Measurements from ENCODE around the gene MORC1.
A peak's percentile ranks its signal among the peaks of the same experiment; 100 is the strongest.
"Not testable (repeated sequence)": the region's sequence is repeated elsewhere in the genome, so short reads cannot be mapped to it uniquely, and the experiment has no call there.

MORC1 gene

GRCh38 chr3:109089265-109089664 is 28.7 kb downstream of the MORC1 start:
- TF ChIP-seq EZH2 (optimal IDR thresholded peaks at IDR 0.05; ENCODE audit: low read depth, low read length) (no peak), CTCF (IDR thresholded peaks at IDR 0.05; ENCODE audit: low read length) (no peak), EZH2phosphoT487 (IDR thresholded peaks at IDR 0.05; ENCODE audit: low read length) (no peak)
- Histone ChIP-seq H3K9me3 (replicated peaks; ENCODE audit: insufficient read depth, low read length) (no peaks in the 10 kb centered on the region), H3F3A (ENCODE audit: insufficient read depth, low read length) (no peaks in the 10 kb centered on the region), H3K79me2 (ENCODE audit: low read length) (no peaks in the 10 kb centered on the region), H3K9ac (ENCODE audit: low read length) (no peak overlapping the region), H3K36me3 (replicated peaks; ENCODE audit: insufficient read depth, low read length) (no peaks in the 10 kb centered on the region), H3K4me2 (ENCODE audit: low read depth, low read length) (no peak overlapping the region), H3K27ac (ENCODE audit: low read length) (no peak overlapping the region), H4K20me1 (ENCODE audit: insufficient read depth, low read length) (no peaks in the 10 kb centered on the region), H3K4me1 (ENCODE audit: low read length) (no peaks in the 10 kb centered on the region), H2AFZ (ENCODE audit: low read length) (no peak overlapping the region), H3K27me3 (replicated peaks; ENCODE audit: insufficient read depth, low read length) (no peaks in the 10 kb centered on the region), H3K4me3 (ENCODE audit: low read length) (no peak overlapping the region), H3K9me2 (replicated peaks; ENCODE audit: insufficient read depth, low read length) (no peaks in the 10 kb centered on the region)
- no peak for DNase-seq

DNA sequence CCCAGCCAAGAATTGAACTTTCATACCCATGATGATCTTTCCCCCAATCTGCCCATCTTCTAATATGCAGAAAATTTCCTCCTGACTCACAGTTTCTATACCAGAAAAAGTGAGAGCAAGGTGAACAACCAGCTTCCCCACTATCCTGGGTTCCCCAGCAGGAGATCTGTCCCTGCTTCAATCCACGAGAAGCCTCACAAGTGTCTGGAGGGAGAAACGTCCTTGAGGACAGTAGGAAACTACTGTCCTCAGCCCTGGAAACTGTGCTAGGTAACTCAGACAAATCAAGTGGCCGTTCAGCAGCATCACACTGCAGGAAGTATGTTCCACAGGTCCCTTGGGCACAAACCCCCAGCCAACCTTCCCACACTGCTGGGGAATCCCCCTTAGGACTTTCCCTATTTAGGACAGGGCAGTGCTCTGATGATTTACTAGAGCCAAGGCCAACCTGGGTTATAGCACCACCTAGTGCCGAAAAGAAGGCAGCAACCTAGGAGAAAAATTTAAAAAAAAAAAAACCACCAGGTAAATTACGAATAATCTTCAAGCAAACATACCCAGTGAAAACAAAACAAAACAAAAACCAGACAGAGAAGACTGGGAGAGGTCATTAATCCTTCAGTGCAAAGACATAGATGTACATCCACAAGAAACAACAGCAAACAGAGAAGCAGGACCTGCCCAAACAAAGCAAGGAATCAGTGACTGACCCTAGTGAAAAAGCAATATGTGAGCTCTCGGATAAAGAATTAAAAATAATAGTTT is 36.0 kb downstream of the MORC1 start:
- H2AFZ ChIP-seq (ENCODE audit: low read length): peak overlapping the region; percentile 31
- no peaks in the 10 kb centered on the region for H3F3A ChIP-seq (ENCODE audit: insufficient read depth, low read length)
- TF ChIP-seq CTCF (IDR thresholded peaks at IDR 0.05; ENCODE audit: low read length) (peak; percentile 87), EZH2phosphoT487 (IDR thresholded peaks at IDR 0.05; ENCODE audit: low read length) (no peak)
- H3K9me2 ChIP-seq (replicated peaks; ENCODE audit: insufficient read depth, low read length): no peaks in the 10 kb centered on the region
- H3K27me3 ChIP-seq (replicated peaks; ENCODE audit: insufficient read depth, low read length): no peaks in the 10 kb centered on the region
- no peaks in the 10 kb centered on the region for H3K36me3 ChIP-seq (replicated peaks; ENCODE audit: insufficient read depth, low read length)
- H3K4me3 ChIP-seq (ENCODE audit: low read length): peak overlapping the region; percentile 18; the same call in 1 of the 2 replicates
- DNase-seq: peak; percentile 76
- H3K9ac ChIP-seq (ENCODE audit: low read length): peak overlapping the region; percentile 5; the same call in 1 of the 2 replicates
- H3K9me3 ChIP-seq (replicated peaks; ENCODE audit: insufficient read depth, low read length): no peaks in the 10 kb centered on the region
- peaks cover 9% of the 10 kb centered on the region for H3K4me1 ChIP-seq (ENCODE audit: low read length)
- peak overlapping the region; percentile 7; the same call in 1 of the 2 replicates for H3K27ac ChIP-seq (ENCODE audit: low read length)
- H3K4me2 ChIP-seq (ENCODE audit: low read depth, low read length): peak overlapping the region; percentile 53
- no peaks in the 10 kb centered on the region for H3K79me2 ChIP-seq (ENCODE audit: low read length)
- no peaks in the 10 kb centered on the region for H4K20me1 ChIP-seq (ENCODE audit: insufficient read depth, low read length)

- H3K79me2 ChIP-seq (ENCODE audit: low read length); H3K4me3 ChIP-seq (ENCODE audit: low read length); H3K4me1 ChIP-seq (ENCODE audit: low read length); H3K9ac ChIP-seq (ENCODE audit: low read length); H3K27me3 ChIP-seq (replicated peaks; ENCODE audit: insufficient read depth, low read length); H3K4me2 ChIP-seq (ENCODE audit: low read depth, low read length); DNase-seq; H4K20me1 ChIP-seq (ENCODE audit: insufficient read depth, low read length); H3K9me2 ChIP-seq (replicated peaks; ENCODE audit: insufficient read depth, low read length); H2AFZ ChIP-seq (ENCODE audit: low read length); H3F3A ChIP-seq (ENCODE audit: insufficient read depth, low read length); H3K36me3 ChIP-seq (replicated peaks; ENCODE audit: insufficient read depth, low read length); H3K9me3 ChIP-seq (replicated peaks; ENCODE audit: insufficient read depth, low read length); H3K27ac ChIP-seq (ENCODE audit: low read length): not testable (repeated sequence)
Observed at GRCh38 chr3:109080090-109080489, 37.8 kb downstream of the MORC1 start.

GRCh38 chr3:109073116-109073515 is 44.8 kb downstream of the MORC1 start:
- Histone ChIP-seq H3K9ac (ENCODE audit: low read length) (peak overlapping the region; percentile 82), H3K27ac (ENCODE audit: low read length) (peak overlapping the region; percentile 92), H3F3A (ENCODE audit: insufficient read depth, low read length) (peaks cover 49% of the 10 kb centered on the region), H4K20me1 (ENCODE audit: insufficient read depth, low read length) (no peaks in the 10 kb centered on the region), H3K36me3 (replicated peaks; ENCODE audit: insufficient read depth, low read length) (no peaks in the 10 kb centered on the region), H3K79me2 (ENCODE audit: low read length) (peaks cover 23% of the 10 kb centered on the region), H3K4me1 (ENCODE audit: low read length) (peaks cover 19% of the 10 kb centered on the region), H2AFZ (ENCODE audit: low read length) (peak overlapping the region; percentile 1; the same call in 1 of the 2 replicates), H3K4me3 (ENCODE audit: low read length) (peak overlapping the region; percentile 63), H3K4me2 (ENCODE audit: low read depth, low read length) (peak overlapping the region; percentile 75), H3K27me3 (replicated peaks; ENCODE audit: insufficient read depth, low read length) (no peaks in the 10 kb centered on the region), H3K9me2 (replicated peaks; ENCODE audit: insufficient read depth, low read length) (no peaks in the 10 kb centered on the region), H3K9me3 (replicated peaks; ENCODE audit: insufficient read depth, low read length) (no peaks in the 10 kb centered on the region)
- peak; percentile 82 for DNase-seq
- no peak for TF ChIP-seq EZH2 (optimal IDR thresholded peaks at IDR 0.05; ENCODE audit: low read depth, low read length)
- no peak for TF ChIP-seq EZH2phosphoT487 (IDR thresholded peaks at IDR 0.05; ENCODE audit: low read length)
- no peak for TF ChIP-seq CTCF (IDR thresholded peaks at IDR 0.05; ENCODE audit: low read length)
